ENCODE data around the gene ATP11C.
"Not testable (repeated sequence)": the region's sequence is repeated elsewhere in the genome, so short reads cannot be mapped to it uniquely, and the experiment has no call there.

ATP11C gene

GRCh38 chrX:139967300-139967699 lies 34.4 kb upstream of the ATP11C start:
- peak; percentile 28 for TF ChIP-seq CTCF (conservative IDR thresholded peaks at IDR 0.05)
- no peak overlapping the region for H3K27ac ChIP-seq

- peak; percentile 63 for TF ChIP-seq CTCF (conservative IDR thresholded peaks at IDR 0.05)
- H3K27ac ChIP-seq, result not testable (repeated sequence)
These were observed 33.3 kb upstream of the ATP11C start for GRCh38 chrX:139966159-139966558.

GRCh38 chrX:139965421-139965820 lies 32.6 kb upstream of the ATP11C start, which contains the start of gene CXorf66:
Gene CXorf66, minus strand, starts transcription at chrX:139965521. Its CDS starts 25 bp downstream, at chrX:139965496.
- no peak within 1 kb of the TSS for H3K27ac ChIP-seq
- no peak for TF ChIP-seq CTCF (conservative IDR thresholded peaks at IDR 0.05)

- not testable (repeated sequence) for H3K27ac ChIP-seq
These were observed 28.2 kb upstream of the ATP11C start for GRCh38 chrX:139961091-139961490.

- no peak overlapping the region for H3K27ac ChIP-seq
- TF ChIP-seq CTCF (conservative IDR thresholded peaks at IDR 0.05), result no peak
These were observed 16.9 kb upstream of the ATP11C start for GRCh38 chrX:139949703-139950102.

- no peak overlapping the region for H3K27ac ChIP-seq
- TF ChIP-seq CTCF (conservative IDR thresholded peaks at IDR 0.05), result no peak
These were observed 12.2 kb upstream of the ATP11C start for GRCh38 chrX:139945075-139945474.

GRCh38 chrX:139936259-139936658 lies 3.4 kb upstream of the ATP11C start:
- no peak overlapping the region for H3K27ac ChIP-seq
- TF ChIP-seq CTCF (conservative IDR thresholded peaks at IDR 0.05), result no peak

GRCh38 chrX:139933904-139934303 lies 1.1 kb upstream of the ATP11C start:
- peak overlapping the region; percentile 77 for H3K27ac ChIP-seq
- no peak for TF ChIP-seq CTCF (conservative IDR thresholded peaks at IDR 0.05)
